A673 (cell line): ENCODE results near the gene CEP164.

ENCODE experiments used
- EZH2 ChIP-seq: fragments of 200-600 bp; sonication (generic); IDR thresholded peaks from 2 replicates; pipeline ENCODE4 v1.6.1; 2017; ENCODE audit warnings: borderline replicate concordance, low read depth, mild to moderate bottlenecking, mixed read lengths, antibody characterized with exemption, low read length; ENCODE audit not compliant: poor library complexity, severe bottlenecking
- TF ChIP-seq, protein P1 (sequence below): fragments of 300-800, 200-600 bp; sonication (generic); conservative IDR thresholded peaks from 2 replicates; pipeline ENCODE4 v1.5.1; 2017; ENCODE audit warnings: low read depth, mild to moderate bottlenecking, antibody characterized with exemption, low read length, moderate library complexity, mixed read lengths

DNA sequence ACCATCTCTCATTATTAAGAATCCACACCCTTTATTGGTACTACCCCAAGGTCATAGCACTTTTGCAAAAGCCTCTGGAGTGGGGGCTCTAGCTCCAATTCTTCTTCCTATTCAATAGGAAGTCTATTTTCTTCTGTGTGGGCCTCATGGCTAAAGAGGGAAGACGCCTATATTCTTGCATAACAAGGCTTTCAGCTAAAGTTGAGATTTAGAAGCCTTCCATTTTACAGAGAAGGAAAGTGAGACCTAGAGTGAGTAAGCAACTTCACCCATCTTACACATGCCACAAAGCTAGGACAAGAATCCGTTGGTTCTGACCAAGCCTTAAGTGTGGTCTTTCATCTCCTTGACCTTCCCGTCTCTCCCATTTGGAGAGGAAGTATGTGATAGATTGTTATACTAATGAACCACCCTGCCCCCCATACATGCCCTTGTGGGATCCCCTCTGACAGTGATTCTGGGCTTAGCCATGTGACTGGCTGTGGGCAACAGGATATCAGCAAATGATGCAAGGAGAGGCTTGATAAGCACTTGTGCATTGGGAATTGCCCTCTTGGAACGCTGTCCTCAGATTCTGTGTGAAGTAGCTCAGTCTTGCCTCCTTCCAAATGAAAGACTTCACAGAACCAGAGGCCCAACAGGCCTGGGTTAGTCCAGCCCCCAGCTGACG, 23.9 kb upstream of the CEP164 start:
- TF ChIP-seq, protein P1, sequence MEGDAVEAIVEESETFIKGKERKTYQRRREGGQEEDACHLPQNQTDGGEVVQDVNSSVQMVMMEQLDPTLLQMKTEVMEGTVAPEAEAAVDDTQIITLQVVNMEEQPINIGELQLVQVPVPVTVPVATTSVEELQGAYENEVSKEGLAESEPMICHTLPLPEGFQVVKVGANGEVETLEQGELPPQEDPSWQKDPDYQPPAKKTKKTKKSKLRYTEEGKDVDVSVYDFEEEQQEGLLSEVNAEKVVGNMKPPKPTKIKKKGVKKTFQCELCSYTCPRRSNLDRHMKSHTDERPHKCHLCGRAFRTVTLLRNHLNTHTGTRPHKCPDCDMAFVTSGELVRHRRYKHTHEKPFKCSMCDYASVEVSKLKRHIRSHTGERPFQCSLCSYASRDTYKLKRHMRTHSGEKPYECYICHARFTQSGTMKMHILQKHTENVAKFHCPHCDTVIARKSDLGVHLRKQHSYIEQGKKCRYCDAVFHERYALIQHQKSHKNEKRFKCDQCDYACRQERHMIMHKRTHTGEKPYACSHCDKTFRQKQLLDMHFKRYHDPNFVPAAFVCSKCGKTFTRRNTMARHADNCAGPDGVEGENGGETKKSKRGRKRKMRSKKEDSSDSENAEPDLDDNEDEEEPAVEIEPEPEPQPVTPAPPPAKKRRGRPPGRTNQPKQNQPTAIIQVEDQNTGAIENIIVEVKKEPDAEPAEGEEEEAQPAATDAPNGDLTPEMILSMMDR: no peak
- TF ChIP-seq EZH2: no peak
